HG03575 (cell line): Measurements from ENCODE around the gene AARS2.

ENCODE experiments used
- ATAC-seq: cut with Tn5 transposase; IDR thresholded peaks from one replicate; pipeline ENCODE4 v1.9.1; 2021; ENCODE audit not compliant: unreplicated experiment, insufficient number of reproducible peaks, low FRiP score; ENCODE audit errors: extremely low read depth

AARS2 gene

GRCh38 chr6:44255871-44256774 is 57.0 kb downstream of the AARS2 start:
- no peak for ATAC-seq

- ATAC-seq, result no peak
These were observed 57.9 kb downstream of the AARS2 start for GRCh38 chr6:44255105-44255808.

- ATAC-seq, result no peak
These were observed 58.7 kb downstream of the AARS2 start for GRCh38 chr6:44254191-44255104.

- ATAC-seq, result no peak
These were observed 59.6 kb downstream of the AARS2 start for GRCh38 chr6:44253307-44254101.

GRCh38 chr6:44251576-44252524 is 61.3 kb downstream of the AARS2 start:
- no peak for ATAC-seq

- ATAC-seq, result no peak
These were observed 62.4 kb downstream of the AARS2 start for GRCh38 chr6:44250718-44251123.

GRCh38 chr6:44250067-44250717 is 63.0 kb downstream of the AARS2 start:
- ATAC-seq, result no peak
